DND-41 (cell line): Measurements from ENCODE around the gene GABBR2.

Experiments used
- ATAC-seq: fragments of 200-7000 bp; cut with Tn5 transposase; 3 replicates; pipeline ENCODE4 v1.9.1; 2021; ENCODE audit warnings: low read depth; ENCODE audit not compliant: insufficient read depth
- DNase-seq: peaks from one replicate; pipeline ENCODE4 v3.0.0-alpha.2; 2020
- H2AFZ ChIP-seq: 2 replicates; pipeline ENCODE4 v1.6.0; 2012; ENCODE audit warnings: low read depth, low read length
- H3K27ac ChIP-seq: 2 replicates; pipeline ENCODE4 v1.5.1; 2012; ENCODE audit warnings: low read length, inconsistent platforms
- H3K27me3 ChIP-seq: fragments of 200-600 bp; sonication (generic); 2 replicates; pipeline ENCODE4 v1.6.0; 2012; ENCODE audit warnings: low read length, mild to moderate bottlenecking, inconsistent platforms; ENCODE audit not compliant: insufficient read depth, poor library complexity
- H3K36me3 ChIP-seq: 2 replicates; pipeline ENCODE4 v1.5.1; 2012; ENCODE audit warnings: low read length, inconsistent platforms; ENCODE audit not compliant: insufficient read depth
- H3K4me1 ChIP-seq: 2 replicates; pipeline ENCODE4 v1.5.1; 2012; ENCODE audit warnings: mild to moderate bottlenecking, low read length; ENCODE audit not compliant: insufficient read depth
- H3K4me2 ChIP-seq: 2 replicates; pipeline ENCODE4 v1.6.0; 2012; ENCODE audit warnings: mild to moderate bottlenecking, moderate library complexity, low read length, inconsistent platforms; ENCODE audit not compliant: insufficient read depth
- H3K4me3 ChIP-seq, 2 experiments: fragments of 200-600 bp in 1 of 2; shearing (Covaris generic) in 1 of 2; 2 replicates each; pipeline ENCODE4 v1.5.1; 2012 to 2016; ENCODE audit warnings: inconsistent platforms in 2 of 2, low read length in 2 of 2, mild to moderate bottlenecking in 2 of 2, low read depth in 1 of 2, moderate library complexity in 1 of 2
- H3K79me2 ChIP-seq: 2 replicates; pipeline ENCODE4 v1.6.0; 2012; ENCODE audit warnings: low read length, inconsistent platforms; ENCODE audit not compliant: insufficient read depth
- H3K9ac ChIP-seq: 2 replicates; pipeline ENCODE4 v1.6.0; 2012; ENCODE audit warnings: low read depth, mild to moderate bottlenecking, inconsistent platforms, low read length, moderate library complexity
- H3K9me3 ChIP-seq: 2 replicates; pipeline ENCODE4 v1.5.1; 2012; ENCODE audit warnings: low read length, moderate library complexity, mild to moderate bottlenecking, inconsistent platforms; ENCODE audit not compliant: insufficient read depth, severe bottlenecking
- H4K20me1 ChIP-seq: 2 replicates; pipeline ENCODE4 v1.6.0; 2012; ENCODE audit warnings: low read length; ENCODE audit not compliant: insufficient read depth
- CTCF ChIP-seq: IDR thresholded peaks from 2 replicates; pipeline ENCODE4 v1.5.1; 2012; ENCODE audit warnings: borderline replicate concordance, low read length, moderate library complexity, mild to moderate bottlenecking; ENCODE audit not compliant: poor library complexity, severe bottlenecking; ENCODE audit errors: extremely low read depth
- EZH2 ChIP-seq: IDR thresholded peaks from 3 replicates; pipeline ENCODE4 v1.6.1; 2012; ENCODE audit warnings: borderline replicate concordance, low read depth, mild to moderate bottlenecking, moderate library complexity, low read length, inconsistent platforms; ENCODE audit not compliant: severe bottlenecking

GABBR2 gene

DNA sequence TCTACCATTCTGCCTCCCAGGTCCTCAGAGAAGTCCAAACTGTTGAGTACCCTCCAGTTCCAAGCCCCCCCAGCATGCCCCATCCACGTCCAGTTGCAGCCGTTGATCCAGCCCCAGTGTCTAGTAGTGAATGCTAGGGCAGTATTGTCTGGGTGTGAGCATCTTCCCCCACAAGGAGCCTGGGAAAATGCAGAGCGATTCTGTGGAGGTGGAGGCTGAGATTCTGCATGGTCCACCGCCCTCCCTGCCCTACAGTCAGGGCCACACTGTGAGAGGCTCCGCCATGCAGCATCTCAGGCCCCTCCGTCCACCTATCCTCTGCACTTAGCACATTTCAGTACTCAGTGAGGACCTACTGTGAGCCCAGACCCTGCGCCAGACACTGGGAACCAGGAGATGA lies 135.9 kb downstream of the GABBR2 start:
- H2AFZ ChIP-seq, result no peak overlapping the region
- ATAC-seq (no peak), DNase-seq (no peak)
- no peak overlapping the region for H3K9ac ChIP-seq
- H3K79me2 ChIP-seq, result no peaks in the 10 kb centered on the region
- no peaks in the 10 kb centered on the region for H3K9me3 ChIP-seq
- H4K20me1 ChIP-seq, result no peaks in the 10 kb centered on the region; the same call in 1 of the 2 replicates
- no peaks in the 10 kb centered on the region for H3K36me3 ChIP-seq
- peaks cover 15% of the 10 kb centered on the region for H3K27me3 ChIP-seq
- no peak overlapping the region for H3K4me2 ChIP-seq
- H3K4me3 ChIP-seq, result no peak overlapping the region
- no peak for TF ChIP-seq EZH2
- TF ChIP-seq CTCF, result no peak
- peaks cover 9% of the 10 kb centered on the region for H3K4me1 ChIP-seq
- H3K27ac ChIP-seq, result no peak overlapping the region

DNA sequence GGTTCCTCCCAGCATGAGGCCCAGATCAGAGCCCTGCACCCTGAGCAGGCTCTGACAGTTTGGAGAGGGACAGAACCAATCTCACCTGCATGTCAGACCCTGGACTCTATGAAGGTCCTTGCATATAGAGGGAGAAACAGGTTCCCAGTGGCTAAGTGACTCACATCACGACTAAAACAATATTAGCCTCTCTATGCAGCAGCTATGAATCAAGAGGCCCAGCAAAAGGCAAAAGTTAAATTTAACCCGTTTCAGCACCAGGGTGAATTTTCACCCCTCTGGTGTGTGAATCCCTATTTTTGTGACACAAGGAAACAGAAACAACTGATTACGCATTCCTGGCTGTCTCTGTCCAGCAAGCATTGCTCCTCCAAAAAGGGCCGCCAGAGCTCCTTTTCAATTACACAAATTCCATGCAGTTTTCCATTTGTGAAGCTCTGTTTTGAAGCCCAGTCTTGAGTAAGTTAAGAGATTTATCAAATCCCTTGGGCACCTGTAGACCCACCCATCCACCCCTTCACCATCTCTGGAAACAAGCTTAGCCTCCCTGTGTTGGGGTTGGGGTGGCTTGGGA lies 136.6 kb downstream of the GABBR2 start:
- no peak for DNase-seq
- Histone ChIP-seq H3K9me3 (no peaks in the 10 kb centered on the region), H4K20me1 (no peaks in the 10 kb centered on the region; the same call in 1 of the 2 replicates), H3K9ac (no peak overlapping the region), H3K79me2 (no peaks in the 10 kb centered on the region), H3K4me3 (no peak overlapping the region), H3K27me3 (peaks cover 15% of the 10 kb centered on the region), H3K4me1 (peaks cover 9% of the 10 kb centered on the region), H3K4me2 (no peak overlapping the region), H3K27ac (no peak overlapping the region), H2AFZ (no peak overlapping the region), H3K36me3 (no peaks in the 10 kb centered on the region)
- TF ChIP-seq EZH2 (no peak), CTCF (no peak)
- no peak for ATAC-seq

- ATAC-seq, result no peak
- no peaks in the 10 kb centered on the region for H3K36me3 ChIP-seq
- no peak overlapping the region for H3K27ac ChIP-seq
- no peak overlapping the region for H2AFZ ChIP-seq
- no peaks in the 10 kb centered on the region for H3K79me2 ChIP-seq
- peaks cover 15% of the 10 kb centered on the region for H3K27me3 ChIP-seq
- no peak overlapping the region for H3K4me2 ChIP-seq
- no peak overlapping the region for H3K4me3 ChIP-seq
- no peaks in the 10 kb centered on the region; the same call in 1 of the 2 replicates for H4K20me1 ChIP-seq
- TF ChIP-seq EZH2 (no peak), CTCF (no peak)
- no peak overlapping the region for H3K9ac ChIP-seq
- no peaks in the 10 kb centered on the region for H3K9me3 ChIP-seq
- no peak for DNase-seq
- H3K4me1 ChIP-seq, result peaks cover 9% of the 10 kb centered on the region
Observed at GRCh38 chr9:98571643-98572042, 137.1 kb downstream of the GABBR2 start.
